HG03039 (cell line): ENCODE data around the gene CNTNAP2.
"Not testable (repeated sequence)": the region's sequence is repeated elsewhere in the genome, so short reads cannot be mapped to it uniquely, and the experiment has no call there.

Experiments
- ATAC-seq: cut with Tn5 transposase; IDR thresholded peaks from one replicate; pipeline ENCODE4 v1.9.1; 2021; ENCODE audit warnings: mild to moderate bottlenecking, moderate library complexity; ENCODE audit not compliant: unreplicated experiment

CNTNAP2 gene

GRCh38 chr7:147801762-147802161 lies 1685.2 kb downstream of the CNTNAP2 start:
- ATAC-seq, result not testable (repeated sequence)

GRCh38 chr7:147803151-147803550 lies 1686.5 kb downstream of the CNTNAP2 start:
- no peak for ATAC-seq

- no peak for ATAC-seq
Observed at GRCh38 chr7:147803606-147804005, 1687.0 kb downstream of the CNTNAP2 start.

GRCh38 chr7:147804032-147804431 lies 1687.4 kb downstream of the CNTNAP2 start:
- no peak for ATAC-seq

- no peak for ATAC-seq
Observed at GRCh38 chr7:147805996-147806576, 1689.5 kb downstream of the CNTNAP2 start.

GRCh38 chr7:147809786-147810185 lies 1693.2 kb downstream of the CNTNAP2 start:
- ATAC-seq, result no peak

- no peak for ATAC-seq
Observed at GRCh38 chr7:147810269-147810668, 1693.7 kb downstream of the CNTNAP2 start.

GRCh38 chr7:147811923-147812322 lies 1695.3 kb downstream of the CNTNAP2 start:
- ATAC-seq, result no peak

- no peak for ATAC-seq
Observed at GRCh38 chr7:147813316-147813715, 1696.7 kb downstream of the CNTNAP2 start.

- ATAC-seq, result no peak
Observed at GRCh38 chr7:147818317-147818716, 1701.7 kb downstream of the CNTNAP2 start.

- no peak for ATAC-seq
Observed at GRCh38 chr7:147824671-147825070, 1708.1 kb downstream of the CNTNAP2 start.

- no peak for ATAC-seq
Observed at GRCh38 chr7:147829016-147829415, 1712.4 kb downstream of the CNTNAP2 start.

- ATAC-seq, result no peak
Observed at GRCh38 chr7:147833557-147833956, 1717.0 kb downstream of the CNTNAP2 start.

- no peak for ATAC-seq
Observed at GRCh38 chr7:147833970-147834369, 1717.4 kb downstream of the CNTNAP2 start.

- ATAC-seq, result no peak
Observed at GRCh38 chr7:147852833-147853232, 1736.2 kb downstream of the CNTNAP2 start.

- no peak for ATAC-seq
Observed at GRCh38 chr7:147857152-147858140, 1740.8 kb downstream of the CNTNAP2 start.

GRCh38 chr7:147858421-147858820 lies 1741.8 kb downstream of the CNTNAP2 start:
- ATAC-seq, result no peak

GRCh38 chr7:147859033-147859432 lies 1742.4 kb downstream of the CNTNAP2 start:
- ATAC-seq, result no peak

- ATAC-seq, result no peak
Observed at GRCh38 chr7:147859486-147859885, 1742.9 kb downstream of the CNTNAP2 start.

GRCh38 chr7:147861058-147861716 lies 1744.6 kb downstream of the CNTNAP2 start:
- no peak for ATAC-seq

- no peak for ATAC-seq
Observed at GRCh38 chr7:147861945-147862344, 1745.3 kb downstream of the CNTNAP2 start.

GRCh38 chr7:147869456-147869855 lies 1752.9 kb downstream of the CNTNAP2 start:
- no peak for ATAC-seq
